ENCODE results near the gene CST3.
"Not testable (repeated sequence)": the region's sequence is repeated elsewhere in the genome, so short reads cannot be mapped to it uniquely, and the experiment has no call there.

The CST3 gene

DNA sequence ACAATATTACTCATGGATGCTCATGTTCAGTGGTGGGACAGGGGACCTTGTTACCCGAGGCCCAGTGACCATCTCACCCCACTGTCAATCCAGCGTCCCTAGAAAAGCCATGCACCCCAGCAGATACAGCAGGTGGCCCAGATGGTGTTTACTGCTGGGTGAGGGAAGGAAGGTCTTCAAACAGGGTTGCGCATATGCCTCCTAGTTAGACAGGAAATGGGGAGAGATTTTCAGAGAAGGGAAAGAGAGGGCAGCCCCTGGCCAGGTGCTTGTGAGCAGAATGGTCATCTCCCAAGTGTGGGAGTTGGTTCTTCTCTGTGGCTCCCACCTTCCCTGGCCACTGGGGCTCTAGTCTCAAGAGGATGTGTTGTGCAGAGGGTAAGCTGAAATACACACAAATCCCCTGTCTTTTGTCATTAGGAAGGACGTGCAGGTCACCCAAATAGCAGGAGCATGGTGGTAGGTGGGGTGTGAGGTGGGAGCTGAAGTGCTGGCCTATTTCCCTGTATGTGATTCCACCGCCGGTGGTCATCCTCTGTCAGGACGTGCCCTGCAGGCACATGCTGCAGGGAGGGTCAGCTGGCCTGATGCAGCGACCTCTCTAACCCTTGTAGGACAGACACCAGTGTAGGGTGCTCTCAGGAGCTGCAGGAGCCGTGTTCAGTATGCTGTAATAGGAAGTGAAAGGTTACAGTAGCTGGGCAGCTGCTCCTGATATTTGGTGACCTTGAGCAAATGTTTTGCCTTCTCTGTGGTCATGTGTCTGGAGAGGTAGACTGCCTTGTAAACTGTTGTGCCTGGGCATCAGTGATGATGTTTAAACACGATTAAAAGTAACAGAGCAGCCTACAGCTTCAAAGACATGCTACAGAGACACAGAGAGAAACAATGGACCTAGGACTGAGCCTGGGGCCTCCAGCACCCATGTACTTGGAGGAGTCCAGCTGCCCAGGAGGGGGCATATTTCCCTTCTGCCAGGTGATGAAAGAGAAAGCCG, 3.2 kb upstream of the CST3 start:
- no peak for DNase-seq

- DNase-seq: no peak
Observed at GRCh38 chr20:23640018-23640601, 2.4 kb upstream of the CST3 start.

GRCh38 chr20:23639490-23639958, 1.8 kb upstream of the CST3 start:
- DNase-seq: no peak

DNA sequence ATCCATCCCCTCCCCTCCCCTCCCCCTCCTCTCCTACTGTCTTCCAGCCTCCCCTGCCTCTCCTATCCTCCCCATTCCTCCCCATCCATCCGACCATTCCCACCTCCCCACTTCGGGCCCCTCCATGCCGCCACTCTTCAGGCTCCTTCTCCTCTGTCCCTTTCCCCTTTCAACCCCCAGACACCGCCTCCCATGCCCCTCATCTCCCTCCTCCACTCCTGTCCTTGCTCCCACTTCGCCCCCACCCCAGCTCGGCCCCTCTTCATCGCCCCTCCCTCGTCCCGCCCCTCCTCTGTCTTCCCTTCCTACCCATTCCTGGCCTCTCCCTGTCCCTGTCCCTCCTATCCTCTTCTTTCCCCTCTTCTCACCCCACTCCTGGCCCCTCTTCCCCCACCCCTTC, 554 bp upstream of the CST3 start:
- DNase-seq: no peak

DNA sequence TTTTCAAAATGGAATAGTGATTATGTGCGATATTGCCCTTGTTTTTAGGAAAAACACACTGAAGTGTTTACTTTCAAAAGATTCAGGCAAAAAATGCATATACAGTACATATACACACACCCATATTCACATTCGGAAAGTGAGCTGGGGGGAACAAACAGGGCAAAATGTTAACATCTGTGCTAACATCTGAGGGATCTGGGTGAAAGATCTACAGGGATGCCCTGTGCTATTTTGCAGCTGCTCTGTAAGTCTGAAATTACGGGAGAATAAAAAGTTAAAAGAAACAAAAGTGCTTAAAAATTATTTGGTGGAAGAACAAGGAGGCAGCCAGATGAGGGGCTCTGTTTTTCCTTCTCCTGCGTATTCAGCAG, 860 bp downstream of the CST3 start:
- DNase-seq: no peak

- DNase-seq: no peak
Observed at GRCh38 chr20:23636182-23636907, 1.4 kb downstream of the CST3 start.

- DNase-seq: not testable (repeated sequence)
Observed at GRCh38 chr20:23635768-23636090, 2.0 kb downstream of the CST3 start.

GRCh38 chr20:23634985-23635767, 2.6 kb downstream of the CST3 start:
- DNase-seq: no peak

DNA sequence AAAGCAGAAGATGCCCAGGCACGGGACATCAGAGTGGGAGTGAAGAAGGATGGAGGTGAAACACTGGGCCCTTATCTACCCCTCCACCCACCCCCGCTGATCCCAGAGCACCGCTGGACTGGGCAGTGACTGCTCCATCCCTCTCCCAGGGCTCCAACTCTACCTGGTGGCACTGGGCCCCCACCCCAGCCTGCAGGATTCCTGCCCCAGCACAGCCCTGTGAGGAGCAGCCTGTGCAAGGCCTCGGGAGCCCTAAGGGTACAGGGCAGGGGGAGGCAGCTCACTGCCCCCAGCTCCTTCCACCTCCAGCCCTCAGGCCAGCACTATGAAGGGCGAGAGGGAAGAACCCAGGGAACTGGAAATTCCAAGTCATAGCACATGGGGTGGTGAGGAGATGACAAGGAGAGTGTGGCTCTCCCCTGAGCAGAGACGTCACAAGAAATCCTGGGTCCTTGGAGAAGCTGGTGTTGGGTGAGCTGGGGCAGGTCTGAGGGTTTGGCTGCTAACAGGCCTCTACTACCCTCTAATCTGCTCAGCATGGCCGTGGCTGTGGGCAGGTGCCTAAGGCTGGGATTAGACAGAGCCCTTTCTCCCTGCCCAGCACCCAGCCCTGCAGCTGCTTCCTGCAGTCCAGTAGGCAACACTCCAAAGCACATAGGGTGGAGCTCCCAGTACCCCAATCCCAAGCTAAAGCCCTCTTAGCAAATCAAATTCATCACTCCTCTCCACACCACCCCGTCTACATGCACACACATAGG, 3.5 kb downstream of the CST3 start:
- DNase-seq: no peak

GRCh38 chr20:23632711-23633573, 4.8 kb downstream of the CST3 start:
- DNase-seq: no peak

GRCh38 chr20:23631981-23632710, 5.6 kb downstream of the CST3 start:
- DNase-seq: no peak

DNA sequence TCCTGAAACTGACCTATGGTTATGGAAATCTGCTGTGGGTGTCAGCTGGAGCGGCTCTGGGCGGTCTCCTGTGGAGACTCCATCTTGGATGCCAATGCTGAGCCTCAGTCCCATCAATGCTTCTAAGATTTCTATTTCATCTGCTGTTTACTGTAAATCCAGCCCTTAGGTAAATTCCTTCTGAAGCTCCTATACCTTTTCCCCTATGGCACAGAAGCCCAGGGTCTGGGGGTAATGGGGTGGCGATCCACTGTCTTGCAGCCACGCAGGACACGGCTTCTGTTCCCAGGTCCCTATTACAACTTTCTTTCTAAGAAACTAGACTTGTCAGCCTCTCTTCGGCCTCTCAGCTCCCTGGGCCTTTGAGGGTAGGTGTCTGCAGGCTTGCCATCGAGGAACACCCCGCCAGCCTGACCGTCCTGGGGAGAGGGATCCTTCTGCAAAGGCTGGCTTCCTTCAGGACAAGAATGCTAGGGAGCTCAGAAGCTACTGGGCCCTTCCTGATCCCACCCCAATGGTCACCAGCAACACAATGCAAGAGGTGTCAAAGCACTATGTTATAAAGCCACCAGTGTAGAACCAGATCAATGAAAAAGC, 6.4 kb downstream of the CST3 start:
- DNase-seq: no peak

DNA sequence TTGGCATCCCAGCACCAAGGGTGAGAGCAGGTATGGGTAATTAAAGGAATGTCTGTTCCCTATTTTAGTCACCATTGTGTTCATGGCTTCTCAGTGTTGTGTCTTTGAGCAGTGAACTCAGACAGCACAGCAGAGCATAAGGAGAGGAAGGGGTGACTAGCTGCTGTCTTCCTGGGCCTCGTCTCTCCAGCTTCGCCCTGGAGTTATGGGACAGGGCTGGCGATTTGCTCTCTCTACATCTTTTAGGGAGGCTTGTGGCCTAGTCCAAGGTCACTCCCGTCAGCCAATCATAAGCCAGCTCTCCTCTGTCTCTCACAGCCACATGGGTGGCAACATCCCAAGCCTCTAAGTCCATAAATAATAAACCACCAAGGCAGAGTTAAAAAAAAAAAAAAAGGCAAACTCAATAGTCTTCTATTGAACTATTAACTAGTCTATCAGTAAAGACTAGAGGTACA, 7.3 kb downstream of the CST3 start:
- no peak for DNase-seq

DNA sequence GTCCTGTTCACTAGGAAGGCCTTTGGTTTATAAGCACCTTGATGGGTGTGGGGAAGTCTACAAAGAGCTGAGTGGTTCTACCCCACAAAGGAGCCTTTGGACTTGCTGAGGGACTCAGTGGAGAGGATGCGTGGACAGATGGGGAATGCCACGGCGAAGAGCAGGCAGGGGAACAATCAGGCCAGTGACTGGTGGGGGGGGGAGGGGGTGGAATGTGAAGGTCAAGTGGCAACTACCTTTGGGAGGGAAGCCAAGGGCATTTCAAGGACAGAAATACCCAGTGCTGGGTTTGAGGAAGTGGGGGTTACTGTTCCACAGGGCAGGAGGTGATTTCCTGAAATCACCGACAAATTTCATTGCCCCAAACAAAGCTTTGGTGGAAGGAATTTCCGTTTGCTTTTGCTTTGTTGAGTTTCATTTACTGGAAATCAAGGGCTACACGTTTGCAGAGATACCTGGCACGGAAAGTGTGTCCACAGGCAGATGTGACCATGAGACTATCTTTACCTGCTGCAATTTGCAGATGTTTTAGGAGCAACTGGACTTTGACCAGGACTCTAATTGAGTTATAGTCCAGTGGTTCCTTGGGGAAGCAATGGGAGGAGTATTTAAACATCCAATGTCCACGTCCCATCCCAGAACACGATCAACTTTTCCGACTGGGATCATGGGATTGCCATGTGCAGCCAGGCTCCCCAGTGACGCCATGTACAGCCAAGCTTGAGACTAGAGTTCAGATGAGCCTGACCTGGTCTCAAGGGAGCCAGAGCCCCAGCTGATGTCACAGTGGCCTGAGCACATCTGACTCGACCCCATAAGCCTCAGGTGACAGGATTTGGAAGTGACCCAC, 8.0 kb downstream of the CST3 start:
- DNase-seq: no peak

DNA sequence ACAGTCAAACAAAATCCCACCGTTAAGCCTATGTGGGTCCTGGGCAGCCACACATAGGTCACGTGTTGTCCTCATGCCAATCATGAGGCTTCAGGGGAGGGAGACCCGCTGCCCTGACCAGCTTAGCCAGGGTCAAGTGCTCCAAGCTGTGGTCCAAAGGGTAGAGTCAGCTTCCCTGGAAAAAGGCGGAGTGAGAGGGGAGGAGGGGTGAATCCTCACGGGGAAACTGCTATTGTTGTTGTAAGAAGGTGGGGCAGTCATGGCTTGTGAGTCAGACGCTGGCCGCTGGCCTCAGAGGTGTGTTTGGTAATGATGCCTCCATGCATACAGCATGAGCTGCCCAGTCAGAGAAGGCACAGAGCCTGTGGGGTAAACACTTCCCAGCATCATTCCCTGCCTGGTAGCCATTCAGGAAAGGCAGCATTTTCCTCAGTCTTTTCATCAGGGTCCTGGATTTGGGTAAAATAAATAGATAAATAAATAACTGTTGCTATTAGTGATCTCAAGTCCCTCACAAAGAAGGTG, 8.7 kb downstream of the CST3 start:
- DNase-seq: no peak

GRCh38 chr20:23628402-23629016, 9.2 kb downstream of the CST3 start:
- DNase-seq: no peak

GRCh38 chr20:23627501-23627900, 10.3 kb downstream of the CST3 start:
- no peak for DNase-seq

GRCh38 chr20:23626040-23626620, 11.6 kb downstream of the CST3 start:
- DNase-seq: no peak

All from DMS79 (cell line).